ENCODE results near the gene DDX3X. TPM values are rescaled to one million over a fixed set of nuclear protein-coding genes. Genes with fewer than 3 reads are reported as not detected.

DDX3X gene
- total and polyA plus RNA-seq, 2 of the 13 experiments (the other 11 are each of a cell fraction or from before 2014, with no cell fraction given): 53.5 to 239 TPM

- TF ChIP-seq ZNF597 (CRISPR knock-in tag; IDR thresholded peaks at IDR 0.05) (no peak), PAX8 (CRISPR knock-in tag; IDR thresholded peaks at IDR 0.05; ENCODE audit: borderline replicate concordance) (no peak), ZNF577 (CRISPR knock-in tag; IDR thresholded peaks at IDR 0.05; ENCODE audit: borderline replicate concordance, low read depth) (no peak), NFYC (CRISPR knock-in tag; IDR thresholded peaks at IDR 0.05) (no peak), EP300 (IDR thresholded peaks at IDR 0.05; ENCODE audit: low read depth in 2 of 2, low read length in 2 of 2) (peak in 1 of 2 experiments; percentile 39; a peak in 1 of 4 replicates), EP300 (CRISPR knock-in tag; IDR thresholded peaks at IDR 0.05; ENCODE audit: borderline replicate concordance) (peak; percentile 62; the same call in 1 of the 2 replicates), ARID4A (CRISPR knock-in tag; IDR thresholded peaks at IDR 0.05; ENCODE audit: borderline replicate concordance) (peak; percentile 23; the same call in 1 of the 2 replicates), ONECUT2 (CRISPR knock-in tag; IDR thresholded peaks at IDR 0.05) (no peak), POLR2G (IDR thresholded peaks at IDR 0.05; ENCODE audit: low read depth, low read length) (0 out of 2 replicates have a peak, but pooled peaks have one; percentile 19), HNRNPK (IDR thresholded peaks at IDR 0.05; ENCODE audit: low read depth, low read length, poor library complexity, severe bottlenecking) (no peak), NFE2L2 (IDR thresholded peaks at IDR 0.05; ENCODE audit: low read length) (no peak), ZFX (CRISPR knock-in tag; IDR thresholded peaks at IDR 0.05; ENCODE audit: low read depth) (peak; percentile 60), TBX2 (CRISPR knock-in tag; IDR thresholded peaks at IDR 0.05; ENCODE audit: borderline replicate concordance) (peak; percentile 26; the same call in 1 of the 2 replicates), ATF2 (CRISPR knock-in tag; IDR thresholded peaks at IDR 0.05) (no peak), ZNF33A (CRISPR knock-in tag; IDR thresholded peaks at IDR 0.05; ENCODE audit: borderline replicate concordance) (no peak), GMEB2 (CRISPR knock-in tag; IDR thresholded peaks at IDR 0.05; ENCODE audit: low read depth) (no peak), RFX3 (CRISPR knock-in tag; IDR thresholded peaks at IDR 0.05) (no peak)
- TF ChIP-seq, protein P1, sequence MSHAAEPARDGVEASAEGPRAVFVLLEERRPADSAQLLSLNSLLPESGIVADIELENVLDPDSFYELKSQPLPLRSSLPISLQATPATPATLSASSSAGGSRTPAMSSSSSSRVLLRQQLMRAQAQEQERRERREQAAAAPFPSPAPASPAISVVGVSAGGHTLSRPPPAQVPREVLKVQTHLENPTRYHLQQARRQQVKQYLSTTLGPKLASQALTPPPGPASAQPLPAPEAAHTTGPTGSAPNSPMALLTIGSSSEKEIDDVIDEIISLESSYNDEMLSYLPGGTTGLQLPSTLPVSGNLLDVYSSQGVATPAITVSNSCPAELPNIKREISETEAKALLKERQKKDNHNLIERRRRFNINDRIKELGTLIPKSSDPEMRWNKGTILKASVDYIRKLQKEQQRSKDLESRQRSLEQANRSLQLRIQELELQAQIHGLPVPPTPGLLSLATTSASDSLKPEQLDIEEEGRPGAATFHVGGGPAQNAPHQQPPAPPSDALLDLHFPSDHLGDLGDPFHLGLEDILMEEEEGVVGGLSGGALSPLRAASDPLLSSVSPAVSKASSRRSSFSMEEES (CRISPR knock-in tag; IDR thresholded peaks at IDR 0.05): peak; percentile 62; the same call in 1 of the 2 replicates
- TF ChIP-seq, protein P2, sequence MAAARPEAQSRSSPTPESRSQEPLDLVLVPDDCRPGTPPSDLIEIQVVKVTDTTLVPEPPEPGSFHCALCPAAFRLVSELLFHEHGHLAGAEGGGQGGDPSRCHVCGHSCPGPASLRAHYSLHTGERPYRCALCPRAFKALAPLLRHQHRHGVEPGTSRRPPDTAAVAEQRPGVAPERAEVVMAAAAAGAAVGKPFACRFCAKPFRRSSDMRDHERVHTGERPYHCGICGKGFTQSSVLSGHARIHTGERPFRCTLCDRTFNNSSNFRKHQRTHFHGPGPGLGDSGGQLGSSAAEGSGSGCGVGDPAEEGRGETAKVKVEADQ (CRISPR knock-in tag; IDR thresholded peaks at IDR 0.05; ENCODE audit: borderline replicate concordance): no peak
These were observed 47.7 kb downstream of the DDX3X start (continued) for GRCh38 chrX:41381685-41382084.

Data from HepG2 (cell line).